HEK293 (cell line): ENCODE measurements around the gene AP3B2.

Source experiments
- FEZF1 ChIP-seq: fragments of 450-650 bp; formaldehyde crosslinking; IDR thresholded peaks from 2 replicates; pipeline ENCODE4 v1.5.1; 2016; ENCODE audit warnings: missing biosample characterization, missing genetic modification characterization
- GFI1B ChIP-seq: fragments of 450-650 bp; formaldehyde crosslinking; IDR thresholded peaks from 2 replicates; pipeline ENCODE4 v1.5.1; 2016; ENCODE audit warnings: missing biosample characterization, missing genetic modification characterization
- KLF10 ChIP-seq: fragments of 450-650 bp; IDR thresholded peaks from 2 replicates; pipeline ENCODE4 v1.5.1; 2018; ENCODE audit warnings: missing biosample characterization, mild to moderate bottlenecking, missing genetic modification characterization
- OSR2 ChIP-seq: fragments of 450-650 bp; formaldehyde crosslinking; IDR thresholded peaks from 2 replicates; pipeline ENCODE4 v1.5.1; 2016; ENCODE audit warnings: missing biosample characterization, missing genetic modification characterization
- SCRT2 ChIP-seq: fragments of 450-650 bp; formaldehyde crosslinking; IDR thresholded peaks from 2 replicates; pipeline ENCODE4 v1.5.1; 2016; ENCODE audit warnings: missing biosample characterization, missing genetic modification characterization
- SP3 ChIP-seq: fragments of 450-650 bp; formaldehyde crosslinking; IDR thresholded peaks from 2 replicates; pipeline ENCODE4 v1.5.1; 2016; ENCODE audit warnings: missing biosample characterization, missing genetic modification characterization
- ZBTB20 ChIP-seq: fragments of 450-650 bp; formaldehyde crosslinking; IDR thresholded peaks from 2 replicates; pipeline ENCODE4 v1.5.1; 2016; ENCODE audit warnings: missing biosample characterization, missing genetic modification characterization
- ZBTB21 ChIP-seq: fragments of 450-650 bp; formaldehyde crosslinking; IDR thresholded peaks from 2 replicates; pipeline ENCODE4 v1.5.1; 2017; ENCODE audit warnings: missing biosample characterization, missing genetic modification characterization
- ZFP3 ChIP-seq: fragments of 450-650 bp; formaldehyde crosslinking; IDR thresholded peaks from 2 replicates; pipeline ENCODE4 v1.5.1; 2016; ENCODE audit warnings: low read depth, missing biosample characterization, missing genetic modification characterization
- ZNF157 ChIP-seq: fragments of 450-650 bp; formaldehyde crosslinking; IDR thresholded peaks from 2 replicates; pipeline ENCODE4 v1.5.1; 2016; ENCODE audit warnings: missing biosample characterization, missing genetic modification characterization
- ZNF223 ChIP-seq: fragments of 450-650 bp; formaldehyde crosslinking; IDR thresholded peaks from 2 replicates; pipeline ENCODE4 v1.5.1; 2016; ENCODE audit warnings: missing biosample characterization, missing genetic modification characterization
- ZNF266 ChIP-seq: fragments of 450-650 bp; formaldehyde crosslinking; IDR thresholded peaks from 2 replicates; pipeline ENCODE4 v1.5.1; 2016; ENCODE audit warnings: missing biosample characterization, missing genetic modification characterization, low read depth
- ZNF274 ChIP-seq, 2 experiments: fragments of 200-500 bp in 1 of 2; fragments of 450-650 bp in 1 of 2; sonication (Bioruptor generic) in 1 of 2; formaldehyde crosslinking in 1 of 2; IDR thresholded peaks; 2 replicates each; pipeline versions ENCODE4 v1.5.1 to v1.6.1; 2014 to 2016; ENCODE audit warnings: borderline replicate concordance in 1 of 2, inconsistent platforms in 1 of 2, low read length in 1 of 2, missing biosample characterization in 1 of 2, missing genetic modification characterization in 1 of 2
- ZNF302 ChIP-seq: fragments of 450-650 bp; formaldehyde crosslinking; IDR thresholded peaks from 2 replicates; pipeline ENCODE4 v1.5.1; 2016; ENCODE audit warnings: missing biosample characterization, missing genetic modification characterization, low read depth
- ZNF311 ChIP-seq: fragments of 450-650 bp; formaldehyde crosslinking; IDR thresholded peaks from 2 replicates; pipeline ENCODE4 v1.5.1; 2017; ENCODE audit warnings: missing biosample characterization, missing genetic modification characterization, borderline replicate concordance
- ZNF324 ChIP-seq: fragments of 450-650 bp; formaldehyde crosslinking; IDR thresholded peaks from 2 replicates; pipeline ENCODE4 v1.5.1; 2016; ENCODE audit warnings: missing biosample characterization, missing genetic modification characterization
- ZNF350 ChIP-seq: fragments of 450-650 bp; formaldehyde crosslinking; IDR thresholded peaks from 2 replicates; pipeline ENCODE4 v1.5.0; 2017; ENCODE audit warnings: missing biosample characterization, mild to moderate bottlenecking, missing genetic modification characterization
- ZNF366 ChIP-seq: fragments of 450-650 bp; formaldehyde crosslinking; conservative IDR thresholded peaks from 2 replicates; pipeline ENCODE4 v1.5.1; 2016; ENCODE audit warnings: missing biosample characterization, missing genetic modification characterization
- ZNF37A ChIP-seq: fragments of 450-650 bp; IDR thresholded peaks from 2 replicates; pipeline ENCODE4 v1.5.1; 2018; ENCODE audit warnings: missing biosample characterization, missing genetic modification characterization
- ZNF48 ChIP-seq: fragments of 450-650 bp; formaldehyde crosslinking; IDR thresholded peaks from 2 replicates; pipeline ENCODE4 v1.5.1; 2016; ENCODE audit warnings: missing biosample characterization, missing genetic modification characterization
- ZNF501 ChIP-seq: fragments of 450-650 bp; formaldehyde crosslinking; IDR thresholded peaks from 2 replicates; pipeline ENCODE4 v1.5.1; 2016; ENCODE audit warnings: missing biosample characterization, missing genetic modification characterization
- ZNF610 ChIP-seq: fragments of 450-650 bp; formaldehyde crosslinking; IDR thresholded peaks from 2 replicates; pipeline ENCODE4 v1.5.1; 2016; ENCODE audit warnings: missing biosample characterization, missing genetic modification characterization, borderline replicate concordance
- ZNF654 ChIP-seq: fragments of 450-650 bp; formaldehyde crosslinking; IDR thresholded peaks from 2 replicates; pipeline ENCODE4 v1.5.1; 2016; ENCODE audit warnings: low read depth, missing biosample characterization, missing genetic modification characterization
- ZNF701 ChIP-seq: fragments of 450-650 bp; formaldehyde crosslinking; IDR thresholded peaks from 2 replicates; pipeline ENCODE4 v1.5.1; 2016; ENCODE audit warnings: missing biosample characterization, missing genetic modification characterization
- ZSCAN16 ChIP-seq: fragments of 450-650 bp; formaldehyde crosslinking; IDR thresholded peaks from 2 replicates; pipeline ENCODE4 v1.5.1; 2016; ENCODE audit warnings: missing biosample characterization, missing genetic modification characterization
- ZSCAN23 ChIP-seq: fragments of 450-650 bp; formaldehyde crosslinking; IDR thresholded peaks from 2 replicates; pipeline ENCODE4 v1.5.1; 2016; ENCODE audit warnings: missing biosample characterization, missing genetic modification characterization
- ZSCAN30 ChIP-seq: fragments of 450-650 bp; IDR thresholded peaks from 2 replicates; pipeline ENCODE4 v1.5.1; 2018; ENCODE audit warnings: missing biosample characterization, mild to moderate bottlenecking, missing genetic modification characterization, moderate library complexity
- TF ChIP-seq, protein P1 (sequence below): fragments of 450-650 bp; formaldehyde crosslinking; IDR thresholded peaks from 2 replicates; pipeline ENCODE4 v1.5.1; 2017; ENCODE audit warnings: missing biosample characterization, mild to moderate bottlenecking, missing genetic modification characterization, moderate library complexity
- TF ChIP-seq, protein P2 (sequence below): fragments of 450-650 bp; formaldehyde crosslinking; IDR thresholded peaks from 2 replicates; pipeline ENCODE4 v1.5.1; 2016; ENCODE audit warnings: missing biosample characterization, missing genetic modification characterization
- TF ChIP-seq, protein P3 (sequence below): fragments of 450-650 bp; IDR thresholded peaks from 2 replicates; pipeline ENCODE4 v1.5.1; 2018; ENCODE audit warnings: missing biosample characterization, missing genetic modification characterization
- TF ChIP-seq, protein P4 (sequence below): fragments of 450-650 bp; formaldehyde crosslinking; IDR thresholded peaks from 2 replicates; pipeline ENCODE4 v1.5.1; 2016; ENCODE audit warnings: missing biosample characterization, missing genetic modification characterization

The AP3B2 gene

DNA sequence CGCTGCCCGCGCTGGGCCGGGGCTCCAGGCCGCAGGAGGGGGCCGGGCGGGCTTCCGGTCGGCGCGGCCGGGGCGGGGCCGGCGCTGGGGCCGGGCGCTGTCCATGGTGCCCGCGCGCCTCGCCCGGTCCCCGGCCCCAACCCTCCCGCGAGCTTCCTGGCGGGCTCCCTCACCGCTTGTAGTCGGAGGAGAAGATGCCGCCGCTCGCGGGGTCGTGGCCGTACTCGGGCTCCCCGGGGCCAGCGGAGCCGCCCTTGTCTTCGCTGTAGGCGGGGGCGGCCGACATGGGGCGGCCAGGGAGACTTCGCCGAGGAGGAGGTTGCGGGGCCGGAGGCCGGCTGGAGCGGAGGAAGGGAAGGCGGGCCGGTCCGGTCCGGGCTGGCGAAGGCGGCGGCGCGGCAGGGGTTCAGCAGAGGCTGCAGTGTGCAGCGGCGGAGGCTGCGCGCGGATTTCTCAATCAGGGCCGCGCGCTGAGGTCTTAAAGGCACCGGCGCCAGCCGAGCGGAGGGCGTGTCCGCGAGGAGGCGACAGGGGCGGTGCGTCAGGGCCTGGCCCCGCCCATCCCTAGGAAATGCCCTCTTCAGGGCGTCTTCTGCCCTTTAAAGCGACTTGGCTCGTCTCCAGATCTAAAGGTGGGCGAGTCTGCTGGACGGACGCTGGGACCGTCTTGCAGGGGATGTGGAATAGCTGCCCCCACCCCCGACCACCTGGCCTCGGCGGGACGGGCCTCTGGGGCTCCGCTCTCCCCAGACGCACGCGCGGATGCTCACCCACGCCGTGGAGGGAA is at the start of gene AP3B2 (continued):
- TF ChIP-seq FEZF1 = no peak
- TF ChIP-seq, protein P1, sequence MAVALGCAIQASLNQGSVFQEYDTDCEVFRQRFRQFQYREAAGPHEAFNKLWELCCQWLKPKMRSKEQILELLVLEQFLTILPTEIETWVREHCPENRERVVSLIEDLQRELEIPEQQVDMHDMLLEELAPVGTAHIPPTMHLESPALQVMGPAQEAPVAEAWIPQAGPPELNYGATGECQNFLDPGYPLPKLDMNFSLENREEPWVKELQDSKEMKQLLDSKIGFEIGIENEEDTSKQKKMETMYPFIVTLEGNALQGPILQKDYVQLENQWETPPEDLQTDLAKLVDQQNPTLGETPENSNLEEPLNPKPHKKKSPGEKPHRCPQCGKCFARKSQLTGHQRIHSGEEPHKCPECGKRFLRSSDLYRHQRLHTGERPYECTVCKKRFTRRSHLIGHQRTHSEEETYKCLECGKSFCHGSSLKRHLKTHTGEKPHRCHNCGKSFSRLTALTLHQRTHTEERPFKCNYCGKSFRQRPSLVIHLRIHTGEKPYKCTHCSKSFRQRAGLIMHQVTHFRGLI (tag by site-specific recombination) = no peak
- TF ChIP-seq ZNF654 (tag by site-specific recombination) = no peak
- 0 out of 2 replicates have a peak, but pooled peaks have one; percentile 28 for TF ChIP-seq ZNF610
- TF ChIP-seq ZNF37A = no peak
- TF ChIP-seq ZNF350 = no peak
- no peak for TF ChIP-seq ZSCAN23 (tag by site-specific recombination)
- TF ChIP-seq, protein P2, sequence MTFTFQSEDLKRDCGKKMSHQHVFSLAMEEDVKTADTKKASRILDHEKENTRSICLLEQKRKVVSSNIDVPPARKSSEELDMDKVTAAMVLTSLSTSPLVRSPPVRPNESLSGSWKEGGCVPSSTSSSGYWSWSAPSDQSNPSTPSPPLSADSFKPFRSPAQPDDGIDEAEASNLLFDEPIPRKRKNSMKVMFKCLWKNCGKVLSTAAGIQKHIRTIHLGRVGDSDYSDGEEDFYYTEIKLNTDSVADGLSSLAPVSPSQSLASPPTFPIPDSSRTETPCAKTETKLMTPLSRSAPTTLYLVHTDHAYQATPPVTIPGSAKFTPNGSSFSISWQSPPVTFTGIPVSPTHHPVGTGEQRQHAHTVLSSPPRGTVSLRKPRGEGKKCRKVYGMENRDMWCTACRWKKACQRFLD = no peak
- TF ChIP-seq GFI1B = peak; percentile 52; the same call in 1 of the 2 replicates
- TF ChIP-seq ZNF501 (tag by site-specific recombination) = 0 out of 2 replicates have a peak, but pooled peaks have one; percentile 39
- TF ChIP-seq ZBTB20 (tag by site-specific recombination) = peak; percentile 86
- no peak for TF ChIP-seq ZNF324
- TF ChIP-seq KLF10 (tag by site-specific recombination) = no peak; the same call in 1 of the 2 replicates
- no peak for TF ChIP-seq ZSCAN16
- no peak for TF ChIP-seq ZNF274 (IDR thresholded peaks at IDR 0.05; ENCODE audit: low read length)
- TF ChIP-seq ZNF274 (tag by site-specific recombination; IDR thresholded peaks at IDR 0.05; ENCODE audit: borderline replicate concordance) = no peak
- TF ChIP-seq ZNF223 = no peak
- TF ChIP-seq ZNF266 (tag by site-specific recombination) = no peak
- TF ChIP-seq, protein P3, sequence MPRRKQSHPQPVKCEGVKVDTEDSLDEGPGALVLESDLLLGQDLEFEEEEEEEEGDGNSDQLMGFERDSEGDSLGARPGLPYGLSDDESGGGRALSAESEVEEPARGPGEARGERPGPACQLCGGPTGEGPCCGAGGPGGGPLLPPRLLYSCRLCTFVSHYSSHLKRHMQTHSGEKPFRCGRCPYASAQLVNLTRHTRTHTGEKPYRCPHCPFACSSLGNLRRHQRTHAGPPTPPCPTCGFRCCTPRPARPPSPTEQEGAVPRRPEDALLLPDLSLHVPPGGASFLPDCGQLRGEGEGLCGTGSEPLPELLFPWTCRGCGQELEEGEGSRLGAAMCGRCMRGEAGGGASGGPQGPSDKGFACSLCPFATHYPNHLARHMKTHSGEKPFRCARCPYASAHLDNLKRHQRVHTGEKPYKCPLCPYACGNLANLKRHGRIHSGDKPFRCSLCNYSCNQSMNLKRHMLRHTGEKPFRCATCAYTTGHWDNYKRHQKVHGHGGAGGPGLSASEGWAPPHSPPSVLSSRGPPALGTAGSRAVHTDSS (tag by site-specific recombination) = no peak
- no peak; the same call in 1 of the 2 replicates for TF ChIP-seq ZNF366
- TF ChIP-seq SP3 (tag by site-specific recombination) = peak; percentile 89
- TF ChIP-seq ZNF311 (tag by site-specific recombination) = no peak
- TF ChIP-seq ZNF48 (tag by site-specific recombination) = no peak
- TF ChIP-seq SCRT2 (tag by site-specific recombination) = no peak
- TF ChIP-seq ZFP3 (tag by site-specific recombination) = no peak
- TF ChIP-seq, protein P4, sequence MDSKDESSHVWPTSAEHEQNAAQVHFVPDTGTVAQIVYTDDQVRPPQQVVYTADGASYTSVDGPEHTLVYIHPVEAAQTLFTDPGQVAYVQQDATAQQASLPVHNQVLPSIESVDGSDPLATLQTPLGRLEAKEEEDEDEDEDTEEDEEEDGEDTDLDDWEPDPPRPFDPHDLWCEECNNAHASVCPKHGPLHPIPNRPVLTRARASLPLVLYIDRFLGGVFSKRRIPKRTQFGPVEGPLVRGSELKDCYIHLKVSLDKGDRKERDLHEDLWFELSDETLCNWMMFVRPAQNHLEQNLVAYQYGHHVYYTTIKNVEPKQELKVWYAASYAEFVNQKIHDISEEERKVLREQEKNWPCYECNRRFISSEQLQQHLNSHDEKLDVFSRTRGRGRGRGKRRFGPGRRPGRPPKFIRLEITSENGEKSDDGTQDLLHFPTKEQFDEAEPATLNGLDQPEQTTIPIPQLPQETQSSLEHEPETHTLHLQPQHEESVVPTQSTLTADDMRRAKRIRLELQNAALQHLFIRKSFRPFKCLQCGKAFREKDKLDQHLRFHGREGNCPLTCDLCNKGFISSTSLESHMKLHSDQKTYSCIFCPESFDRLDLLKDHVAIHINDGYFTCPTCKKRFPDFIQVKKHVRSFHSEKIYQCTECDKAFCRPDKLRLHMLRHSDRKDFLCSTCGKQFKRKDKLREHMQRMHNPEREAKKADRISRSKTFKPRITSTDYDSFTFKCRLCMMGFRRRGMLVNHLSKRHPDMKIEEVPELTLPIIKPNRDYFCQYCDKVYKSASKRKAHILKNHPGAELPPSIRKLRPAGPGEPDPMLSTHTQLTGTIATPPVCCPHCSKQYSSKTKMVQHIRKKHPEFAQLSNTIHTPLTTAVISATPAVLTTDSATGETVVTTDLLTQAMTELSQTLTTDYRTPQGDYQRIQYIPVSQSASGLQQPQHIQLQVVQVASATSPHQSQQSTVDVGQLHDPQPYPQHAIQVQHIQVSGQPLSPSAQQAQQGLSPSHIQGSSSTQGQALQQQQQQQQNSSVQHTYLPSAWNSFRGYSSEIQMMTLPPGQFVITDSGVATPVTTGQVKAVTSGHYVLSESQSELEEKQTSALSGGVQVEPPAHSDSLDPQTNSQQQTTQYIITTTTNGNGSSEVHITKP (tag by site-specific recombination) = peak; percentile 18
- no peak for TF ChIP-seq ZNF302 (tag by site-specific recombination)
- TF ChIP-seq ZNF157 (tag by site-specific recombination) = no peak
- no peak for TF ChIP-seq OSR2 (tag by site-specific recombination)
- TF ChIP-seq ZSCAN30 = peak; percentile 9; the same call in 1 of the 2 replicates
- TF ChIP-seq ZNF701 (tag by site-specific recombination) = no peak
- no peak for TF ChIP-seq ZBTB21 (tag by site-specific recombination)
